ENCODE results near the gene AMBRA1.

Gene AMBRA1

DNA sequence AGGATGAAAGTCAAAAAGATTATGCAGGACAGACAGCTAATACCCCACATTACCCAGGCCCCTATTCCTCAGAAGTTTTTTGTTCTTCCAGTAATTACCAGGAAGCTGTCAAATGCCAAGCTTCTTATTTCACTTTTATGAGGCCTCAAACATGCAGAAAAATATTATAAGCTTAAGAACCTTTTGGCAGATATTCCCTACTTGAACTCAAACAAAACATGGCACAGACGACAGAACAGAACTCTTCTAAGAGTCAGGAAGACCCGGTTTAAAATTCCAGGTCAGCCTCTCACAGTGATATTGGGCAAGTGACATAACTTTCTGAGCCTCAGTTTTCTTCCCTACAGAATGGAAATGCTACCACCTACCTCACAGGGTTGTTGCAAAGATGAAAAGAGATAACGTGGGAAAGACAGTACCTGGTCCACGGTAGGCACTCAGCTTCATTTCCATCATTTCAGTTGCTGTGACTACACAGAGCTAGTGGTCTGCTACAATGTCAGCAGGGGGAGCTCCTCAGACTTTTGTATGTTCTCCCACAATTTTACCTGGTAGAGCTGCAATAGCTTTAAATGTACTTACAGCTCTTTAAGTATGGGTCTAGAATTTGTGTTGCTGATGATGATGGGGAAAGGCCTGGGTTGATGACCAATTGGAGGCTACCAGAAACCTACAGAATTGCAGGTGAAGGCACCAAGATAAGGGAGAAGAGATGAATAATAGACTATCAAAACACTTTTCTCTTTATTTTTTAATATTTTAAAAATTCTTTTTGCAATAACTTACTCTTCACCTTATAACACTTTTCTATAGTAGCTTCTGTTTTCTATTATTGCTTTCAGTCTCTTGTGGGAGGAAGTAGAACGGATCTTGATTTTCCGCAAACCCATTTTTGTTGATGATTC is 103.9 kb downstream of the AMBRA1 start:
- peak; percentile 96 for ATAC-seq
- no peak for TF ChIP-seq ESRRG (CRISPR knock-in tag; IDR thresholded peaks at IDR 0.05)
- TF ChIP-seq, protein P1, sequence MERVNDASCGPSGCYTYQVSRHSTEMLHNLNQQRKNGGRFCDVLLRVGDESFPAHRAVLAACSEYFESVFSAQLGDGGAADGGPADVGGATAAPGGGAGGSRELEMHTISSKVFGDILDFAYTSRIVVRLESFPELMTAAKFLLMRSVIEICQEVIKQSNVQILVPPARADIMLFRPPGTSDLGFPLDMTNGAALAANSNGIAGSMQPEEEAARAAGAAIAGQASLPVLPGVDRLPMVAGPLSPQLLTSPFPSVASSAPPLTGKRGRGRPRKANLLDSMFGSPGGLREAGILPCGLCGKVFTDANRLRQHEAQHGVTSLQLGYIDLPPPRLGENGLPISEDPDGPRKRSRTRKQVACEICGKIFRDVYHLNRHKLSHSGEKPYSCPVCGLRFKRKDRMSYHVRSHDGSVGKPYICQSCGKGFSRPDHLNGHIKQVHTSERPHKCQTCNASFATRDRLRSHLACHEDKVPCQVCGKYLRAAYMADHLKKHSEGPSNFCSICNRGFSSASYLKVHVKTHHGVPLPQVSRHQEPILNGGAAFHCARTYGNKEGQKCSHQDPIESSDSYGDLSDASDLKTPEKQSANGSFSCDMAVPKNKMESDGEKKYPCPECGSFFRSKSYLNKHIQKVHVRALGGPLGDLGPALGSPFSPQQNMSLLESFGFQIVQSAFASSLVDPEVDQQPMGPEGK (CRISPR knock-in tag; IDR thresholded peaks at IDR 0.05; ENCODE audit: borderline replicate concordance), result no peak
- TF ChIP-seq ZNF8 (CRISPR knock-in tag; IDR thresholded peaks at IDR 0.05), result no peak
- TF ChIP-seq RARB (CRISPR knock-in tag; IDR thresholded peaks at IDR 0.05), result no peak
- no peak for TF ChIP-seq CSDC2 (CRISPR knock-in tag; IDR thresholded peaks at IDR 0.05)
- TF ChIP-seq ZC3H10 (CRISPR knock-in tag; IDR thresholded peaks at IDR 0.05), result no peak
- no peak for TF ChIP-seq ZNF565 (CRISPR knock-in tag; conservative IDR thresholded peaks at IDR 0.05; ENCODE audit: low read depth)
- no peak for TF ChIP-seq TOX (CRISPR knock-in tag; IDR thresholded peaks at IDR 0.05; ENCODE audit: borderline replicate concordance)
- TF ChIP-seq ZFP30 (CRISPR knock-in tag; IDR thresholded peaks at IDR 0.05), result no peak
- no peak for TF ChIP-seq ARNTL (CRISPR knock-in tag; IDR thresholded peaks at IDR 0.05; ENCODE audit: borderline replicate concordance, low read depth)
- TF ChIP-seq, protein P2, sequence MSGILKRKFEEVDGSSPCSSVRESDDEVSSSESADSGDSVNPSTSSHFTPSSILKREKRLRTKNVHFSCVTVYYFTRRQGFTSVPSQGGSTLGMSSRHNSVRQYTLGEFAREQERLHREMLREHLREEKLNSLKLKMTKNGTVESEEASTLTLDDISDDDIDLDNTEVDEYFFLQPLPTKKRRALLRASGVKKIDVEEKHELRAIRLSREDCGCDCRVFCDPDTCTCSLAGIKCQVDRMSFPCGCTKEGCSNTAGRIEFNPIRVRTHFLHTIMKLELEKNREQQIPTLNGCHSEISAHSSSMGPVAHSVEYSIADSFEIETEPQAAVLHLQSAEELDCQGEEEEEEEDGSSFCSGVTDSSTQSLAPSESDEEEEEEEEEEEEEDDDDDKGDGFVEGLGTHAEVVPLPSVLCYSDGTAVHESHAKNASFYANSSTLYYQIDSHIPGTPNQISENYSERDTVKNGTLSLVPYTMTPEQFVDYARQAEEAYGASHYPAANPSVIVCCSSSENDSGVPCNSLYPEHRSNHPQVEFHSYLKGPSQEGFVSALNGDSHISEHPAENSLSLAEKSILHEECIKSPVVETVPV (CRISPR knock-in tag; IDR thresholded peaks at IDR 0.05), result no peak
- no peak for TF ChIP-seq SNAI2 (CRISPR knock-in tag; IDR thresholded peaks at IDR 0.05)
- TF ChIP-seq, protein P3, sequence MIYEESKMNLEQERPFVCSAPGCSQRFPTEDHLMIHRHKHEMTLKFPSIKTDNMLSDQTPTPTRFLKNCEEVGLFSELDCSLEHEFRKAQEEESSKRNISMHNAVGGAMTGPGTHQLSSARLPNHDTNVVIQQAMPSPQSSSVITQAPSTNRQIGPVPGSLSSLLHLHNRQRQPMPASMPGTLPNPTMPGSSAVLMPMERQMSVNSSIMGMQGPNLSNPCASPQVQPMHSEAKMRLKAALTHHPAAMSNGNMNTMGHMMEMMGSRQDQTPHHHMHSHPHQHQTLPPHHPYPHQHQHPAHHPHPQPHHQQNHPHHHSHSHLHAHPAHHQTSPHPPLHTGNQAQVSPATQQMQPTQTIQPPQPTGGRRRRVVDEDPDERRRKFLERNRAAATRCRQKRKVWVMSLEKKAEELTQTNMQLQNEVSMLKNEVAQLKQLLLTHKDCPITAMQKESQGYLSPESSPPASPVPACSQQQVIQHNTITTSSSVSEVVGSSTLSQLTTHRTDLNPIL (CRISPR knock-in tag; IDR thresholded peaks at IDR 0.05; ENCODE audit: low read depth), result no peak
- TF ChIP-seq ISL1 (CRISPR knock-in tag; IDR thresholded peaks at IDR 0.05), result no peak
- TF ChIP-seq BACH2 (CRISPR knock-in tag; IDR thresholded peaks at IDR 0.05; ENCODE audit: borderline replicate concordance), result no peak
- TF ChIP-seq, protein P4, sequence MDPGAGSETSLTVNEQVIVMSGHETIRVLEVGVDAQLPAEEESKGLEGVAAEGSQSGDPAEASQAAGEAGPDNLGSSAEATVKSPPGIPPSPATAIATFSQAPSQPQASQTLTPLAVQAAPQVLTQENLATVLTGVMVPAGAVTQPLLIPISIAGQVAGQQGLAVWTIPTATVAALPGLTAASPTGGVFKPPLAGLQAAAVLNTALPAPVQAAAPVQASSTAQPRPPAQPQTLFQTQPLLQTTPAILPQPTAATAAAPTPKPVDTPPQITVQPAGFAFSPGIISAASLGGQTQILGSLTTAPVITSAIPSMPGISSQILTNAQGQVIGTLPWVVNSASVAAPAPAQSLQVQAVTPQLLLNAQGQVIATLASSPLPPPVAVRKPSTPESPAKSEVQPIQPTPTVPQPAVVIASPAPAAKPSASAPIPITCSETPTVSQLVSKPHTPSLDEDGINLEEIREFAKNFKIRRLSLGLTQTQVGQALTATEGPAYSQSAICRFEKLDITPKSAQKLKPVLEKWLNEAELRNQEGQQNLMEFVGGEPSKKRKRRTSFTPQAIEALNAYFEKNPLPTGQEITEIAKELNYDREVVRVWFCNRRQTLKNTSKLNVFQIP (CRISPR knock-in tag; IDR thresholded peaks at IDR 0.05; ENCODE audit: borderline replicate concordance, low read depth), result no peak

DNA sequence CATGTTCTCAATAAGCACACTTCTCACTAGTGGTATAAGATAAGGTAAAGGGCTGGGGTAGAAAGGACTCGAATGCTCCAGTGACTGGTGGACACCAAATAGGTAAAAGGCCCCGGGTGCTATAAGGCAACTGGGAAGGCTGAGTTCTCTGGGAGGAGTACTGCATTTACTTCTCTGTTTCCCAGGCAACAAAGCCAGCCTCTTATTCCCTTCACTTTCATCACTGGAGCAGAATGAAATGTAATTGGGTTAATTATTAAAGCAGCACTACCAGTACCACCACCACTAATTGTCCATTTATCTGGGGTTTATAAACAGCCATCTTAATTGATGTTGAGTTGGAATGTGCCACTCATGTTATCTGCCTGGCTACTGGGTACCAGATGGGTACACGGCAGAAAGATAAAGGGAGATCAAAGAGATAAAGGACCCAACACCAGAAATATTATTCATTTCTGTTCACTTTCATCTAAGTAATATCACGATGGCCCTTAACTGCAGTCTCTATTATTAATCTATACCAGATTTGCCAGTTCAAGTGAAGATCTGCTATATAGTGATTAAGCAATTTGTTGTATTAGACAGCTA is 107.9 kb downstream of the AMBRA1 start:
- no peak for ATAC-seq
- TF ChIP-seq ISL1 (CRISPR knock-in tag; IDR thresholded peaks at IDR 0.05) (no peak), ZNF70 (CRISPR knock-in tag; IDR thresholded peaks at IDR 0.05) (no peak), OSR1 (CRISPR knock-in tag; IDR thresholded peaks at IDR 0.05) (no peak), ZNF565 (CRISPR knock-in tag; conservative IDR thresholded peaks at IDR 0.05; ENCODE audit: low read depth) (no peak), TOX (CRISPR knock-in tag; IDR thresholded peaks at IDR 0.05; ENCODE audit: borderline replicate concordance) (no peak), SNAI2 (CRISPR knock-in tag; IDR thresholded peaks at IDR 0.05) (no peak), ESRRG (CRISPR knock-in tag; IDR thresholded peaks at IDR 0.05) (no peak), ZFP30 (CRISPR knock-in tag; IDR thresholded peaks at IDR 0.05) (no peak), GLIS3 (CRISPR knock-in tag; IDR thresholded peaks at IDR 0.05) (no peak), ZFP3 (CRISPR knock-in tag; IDR thresholded peaks at IDR 0.05) (no peak)
- TF ChIP-seq, protein P5, sequence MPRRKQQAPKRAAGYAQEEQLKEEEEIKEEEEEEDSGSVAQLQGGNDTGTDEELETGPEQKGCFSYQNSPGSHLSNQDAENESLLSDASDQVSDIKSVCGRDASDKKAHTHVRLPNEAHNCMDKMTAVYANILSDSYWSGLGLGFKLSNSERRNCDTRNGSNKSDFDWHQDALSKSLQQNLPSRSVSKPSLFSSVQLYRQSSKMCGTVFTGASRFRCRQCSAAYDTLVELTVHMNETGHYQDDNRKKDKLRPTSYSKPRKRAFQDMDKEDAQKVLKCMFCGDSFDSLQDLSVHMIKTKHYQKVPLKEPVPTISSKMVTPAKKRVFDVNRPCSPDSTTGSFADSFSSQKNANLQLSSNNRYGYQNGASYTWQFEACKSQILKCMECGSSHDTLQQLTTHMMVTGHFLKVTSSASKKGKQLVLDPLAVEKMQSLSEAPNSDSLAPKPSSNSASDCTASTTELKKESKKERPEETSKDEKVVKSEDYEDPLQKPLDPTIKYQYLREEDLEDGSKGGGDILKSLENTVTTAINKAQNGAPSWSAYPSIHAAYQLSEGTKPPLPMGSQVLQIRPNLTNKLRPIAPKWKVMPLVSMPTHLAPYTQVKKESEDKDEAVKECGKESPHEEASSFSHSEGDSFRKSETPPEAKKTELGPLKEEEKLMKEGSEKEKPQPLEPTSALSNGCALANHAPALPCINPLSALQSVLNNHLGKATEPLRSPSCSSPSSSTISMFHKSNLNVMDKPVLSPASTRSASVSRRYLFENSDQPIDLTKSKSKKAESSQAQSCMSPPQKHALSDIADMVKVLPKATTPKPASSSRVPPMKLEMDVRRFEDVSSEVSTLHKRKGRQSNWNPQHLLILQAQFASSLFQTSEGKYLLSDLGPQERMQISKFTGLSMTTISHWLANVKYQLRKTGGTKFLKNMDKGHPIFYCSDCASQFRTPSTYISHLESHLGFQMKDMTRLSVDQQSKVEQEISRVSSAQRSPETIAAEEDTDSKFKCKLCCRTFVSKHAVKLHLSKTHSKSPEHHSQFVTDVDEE (CRISPR knock-in tag; IDR thresholded peaks at IDR 0.05), result 0 out of 2 replicates have a peak, but pooled peaks have one; percentile 16
- TF ChIP-seq, protein P2 (CRISPR knock-in tag; IDR thresholded peaks at IDR 0.05), result no peak
- TF ChIP-seq, protein P3 (CRISPR knock-in tag; IDR thresholded peaks at IDR 0.05; ENCODE audit: low read depth), result no peak
- TF ChIP-seq, protein P4 (CRISPR knock-in tag; IDR thresholded peaks at IDR 0.05; ENCODE audit: borderline replicate concordance, low read depth), result no peak

Measured in SK-N-SH treated with all-trans-retinoic acid at 6 μM for 48 hours (cell line).